ENCODE data around the gene TFF3. TPM values are rescaled to one million over a fixed set of nuclear protein-coding genes. Genes with fewer than 3 reads are reported as not detected.
A peak's percentile ranks its signal among the peaks of the same experiment; 100 is the strongest.

The TFF3 gene
- total RNA-seq, 1 donor, result not detected

- Histone ChIP-seq H3K79me2 (ENCODE audit: insufficient read depth, low read length) (no peaks in the 10 kb centered on the region), H4K20me1 (ENCODE audit: insufficient read depth, low read length) (no peaks in the 10 kb centered on the region), H3K36me3 (ENCODE audit: insufficient read depth, low read length) (no peaks in the 10 kb centered on the region), H3K4me3 (ENCODE audit: insufficient read depth, low read length) (no peak overlapping the region), H3K4me2 (ENCODE audit: insufficient read depth, low read length) (no peak overlapping the region), H3K27ac (ENCODE audit: low read depth, low read length) (no peak overlapping the region), H2AFZ (ENCODE audit: low read length) (no peak overlapping the region), H3K9me3 (ENCODE audit: low read depth, low read length) (no peaks in the 10 kb centered on the region), H3K27me3 (ENCODE audit: insufficient read depth, low read length) (no peaks in the 10 kb centered on the region), H3K4me1 (ENCODE audit: insufficient read depth, low read length) (no peaks in the 10 kb centered on the region)
- no peak for TF ChIP-seq CTCF (IDR thresholded peaks at IDR 0.05; ENCODE audit: extremely low read depth, low read depth, low read length)
- DNase-seq (ENCODE audit: insufficient read length, low spot score, missing footprints), result peak; percentile 62
Observed at GRCh38 chr21:42311816-42312625, 3.2 kb downstream of the TFF3 start.

GRCh38 chr21:42311160-42311559 lies 4.0 kb downstream of the TFF3 start:
- Histone ChIP-seq H3K4me3 (ENCODE audit: insufficient read depth, low read length) (no peak overlapping the region), H3K27ac (ENCODE audit: low read depth, low read length) (no peak overlapping the region), H3K4me2 (ENCODE audit: insufficient read depth, low read length) (no peak overlapping the region), H3K27me3 (ENCODE audit: insufficient read depth, low read length) (no peaks in the 10 kb centered on the region), H3K79me2 (ENCODE audit: insufficient read depth, low read length) (no peaks in the 10 kb centered on the region), H2AFZ (ENCODE audit: low read length) (no peak overlapping the region), H3K4me1 (ENCODE audit: insufficient read depth, low read length) (no peaks in the 10 kb centered on the region), H3K9me3 (ENCODE audit: low read depth, low read length) (no peaks in the 10 kb centered on the region), H3K36me3 (ENCODE audit: insufficient read depth, low read length) (no peaks in the 10 kb centered on the region), H4K20me1 (ENCODE audit: insufficient read depth, low read length) (no peaks in the 10 kb centered on the region)
- no peak for DNase-seq (ENCODE audit: insufficient read length, low spot score, missing footprints)
- TF ChIP-seq CTCF (IDR thresholded peaks at IDR 0.05; ENCODE audit: extremely low read depth, low read depth, low read length), result no peak

- H3K9me3 ChIP-seq (ENCODE audit: low read depth, low read length), result no peaks in the 10 kb centered on the region
- H3K27ac ChIP-seq (ENCODE audit: low read depth, low read length), result no peak overlapping the region
- H4K20me1 ChIP-seq (ENCODE audit: insufficient read depth, low read length), result no peaks in the 10 kb centered on the region
- no peaks in the 10 kb centered on the region for H3K27me3 ChIP-seq (ENCODE audit: insufficient read depth, low read length)
- H3K36me3 ChIP-seq (ENCODE audit: insufficient read depth, low read length), result no peaks in the 10 kb centered on the region
- no peak overlapping the region for H3K4me2 ChIP-seq (ENCODE audit: insufficient read depth, low read length)
- TF ChIP-seq CTCF (IDR thresholded peaks at IDR 0.05; ENCODE audit: extremely low read depth, low read depth, low read length), result no peak
- H3K4me3 ChIP-seq (ENCODE audit: insufficient read depth, low read length), result no peak overlapping the region
- DNase-seq (ENCODE audit: insufficient read length, low spot score, missing footprints), result peak; percentile 48
- H3K79me2 ChIP-seq (ENCODE audit: insufficient read depth, low read length), result no peaks in the 10 kb centered on the region
- no peak overlapping the region for H2AFZ ChIP-seq (ENCODE audit: low read length)
- H3K4me1 ChIP-seq (ENCODE audit: insufficient read depth, low read length), result no peaks in the 10 kb centered on the region
Observed at GRCh38 chr21:42310411-42311001, 4.7 kb downstream of the TFF3 start.

GRCh38 chr21:42309753-42310213 lies 5.4 kb downstream of the TFF3 start:
- Histone ChIP-seq H2AFZ (ENCODE audit: low read length) (no peak overlapping the region), H3K27me3 (ENCODE audit: insufficient read depth, low read length) (no peaks in the 10 kb centered on the region), H3K4me3 (ENCODE audit: insufficient read depth, low read length) (no peak overlapping the region), H4K20me1 (ENCODE audit: insufficient read depth, low read length) (no peaks in the 10 kb centered on the region), H3K9me3 (ENCODE audit: low read depth, low read length) (no peaks in the 10 kb centered on the region), H3K79me2 (ENCODE audit: insufficient read depth, low read length) (no peaks in the 10 kb centered on the region), H3K4me2 (ENCODE audit: insufficient read depth, low read length) (no peak overlapping the region), H3K4me1 (ENCODE audit: insufficient read depth, low read length) (no peaks in the 10 kb centered on the region), H3K36me3 (ENCODE audit: insufficient read depth, low read length) (no peaks in the 10 kb centered on the region), H3K27ac (ENCODE audit: low read depth, low read length) (no peak overlapping the region)
- peak; percentile 91 for DNase-seq (ENCODE audit: insufficient read length, low spot score, missing footprints)
- peak; percentile 66 for TF ChIP-seq CTCF (IDR thresholded peaks at IDR 0.05; ENCODE audit: extremely low read depth, low read depth, low read length)
